GM21447 (cell line): ENCODE results near the gene ASPG.

ENCODE experiments used
- ATAC-seq: cut with Tn5 transposase; IDR thresholded peaks from one replicate; pipeline ENCODE4 v1.9.1; 2021; ENCODE audit not compliant: unreplicated experiment

Gene ASPG

GRCh38 chr14:104158827-104159798 lies 73.6 kb downstream of the ASPG start:
- no peak for ATAC-seq

GRCh38 chr14:104159990-104160389 lies 74.5 kb downstream of the ASPG start:
- ATAC-seq: no peak

GRCh38 chr14:104161602-104162367 lies 76.3 kb downstream of the ASPG start:
- ATAC-seq: no peak

- ATAC-seq: no peak
These were observed 77.0 kb downstream of the ASPG start for GRCh38 chr14:104162495-104162894.

GRCh38 chr14:104163541-104163940 lies 78.0 kb downstream of the ASPG start:
- ATAC-seq: no peak

- no peak for ATAC-seq
These were observed 78.5 kb downstream of the ASPG start for GRCh38 chr14:104164041-104164440.

GRCh38 chr14:104164512-104164911 lies 79.0 kb downstream of the ASPG start:
- ATAC-seq: no peak
